Measurements from ENCODE around the gene PSD4.

PSD4 gene

GRCh38 chr2:113248997-113249770 is 75.4 kb downstream of the PSD4 start:
- TF ChIP-seq, protein P1, sequence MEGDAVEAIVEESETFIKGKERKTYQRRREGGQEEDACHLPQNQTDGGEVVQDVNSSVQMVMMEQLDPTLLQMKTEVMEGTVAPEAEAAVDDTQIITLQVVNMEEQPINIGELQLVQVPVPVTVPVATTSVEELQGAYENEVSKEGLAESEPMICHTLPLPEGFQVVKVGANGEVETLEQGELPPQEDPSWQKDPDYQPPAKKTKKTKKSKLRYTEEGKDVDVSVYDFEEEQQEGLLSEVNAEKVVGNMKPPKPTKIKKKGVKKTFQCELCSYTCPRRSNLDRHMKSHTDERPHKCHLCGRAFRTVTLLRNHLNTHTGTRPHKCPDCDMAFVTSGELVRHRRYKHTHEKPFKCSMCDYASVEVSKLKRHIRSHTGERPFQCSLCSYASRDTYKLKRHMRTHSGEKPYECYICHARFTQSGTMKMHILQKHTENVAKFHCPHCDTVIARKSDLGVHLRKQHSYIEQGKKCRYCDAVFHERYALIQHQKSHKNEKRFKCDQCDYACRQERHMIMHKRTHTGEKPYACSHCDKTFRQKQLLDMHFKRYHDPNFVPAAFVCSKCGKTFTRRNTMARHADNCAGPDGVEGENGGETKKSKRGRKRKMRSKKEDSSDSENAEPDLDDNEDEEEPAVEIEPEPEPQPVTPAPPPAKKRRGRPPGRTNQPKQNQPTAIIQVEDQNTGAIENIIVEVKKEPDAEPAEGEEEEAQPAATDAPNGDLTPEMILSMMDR (IDR thresholded peaks at IDR 0.05; ENCODE audit: poor library complexity, severe bottlenecking), result peak; percentile 97
- H3K36me3 ChIP-seq (ENCODE audit: low read depth), result no peaks in the 10 kb centered on the region
- peaks cover 16% of the 10 kb centered on the region for H3K4me1 ChIP-seq (ENCODE audit: insufficient read depth, poor library complexity, severe bottlenecking)
- no peak overlapping the region for H3K4me3 ChIP-seq (ENCODE audit: severe bottlenecking)
- H3K9me3 ChIP-seq (ENCODE audit: severe bottlenecking), result no peaks in the 10 kb centered on the region
- no peak overlapping the region for H3K27ac ChIP-seq (ENCODE audit: poor library complexity, severe bottlenecking)
- DNase-seq (ENCODE audit: low spot score) (no peak), ATAC-seq (ENCODE audit: low read depth) (peak; percentile 76)
- H3K27me3 ChIP-seq (ENCODE audit: insufficient read depth, poor library complexity, severe bottlenecking), result no peaks in the 10 kb centered on the region

GRCh38 chr2:113251118-113251517 is 77.3 kb downstream of the PSD4 start:
- DNase-seq (ENCODE audit: low spot score), result no peak
- TF ChIP-seq, protein P1 (IDR thresholded peaks at IDR 0.05; ENCODE audit: poor library complexity, severe bottlenecking), result no peak
- Histone ChIP-seq H3K27me3 (ENCODE audit: insufficient read depth, poor library complexity, severe bottlenecking) (no peaks in the 10 kb centered on the region), H3K9me3 (ENCODE audit: severe bottlenecking) (no peaks in the 10 kb centered on the region), H3K27ac (ENCODE audit: poor library complexity, severe bottlenecking) (no peak overlapping the region), H3K36me3 (ENCODE audit: low read depth) (no peaks in the 10 kb centered on the region), H3K4me1 (ENCODE audit: insufficient read depth, poor library complexity, severe bottlenecking) (peaks cover 16% of the 10 kb centered on the region), H3K4me3 (ENCODE audit: severe bottlenecking) (no peak overlapping the region)
- ATAC-seq (ENCODE audit: low read depth), result no peak

GRCh38 chr2:113252047-113252590 is 78.3 kb downstream of the PSD4 start:
- Histone ChIP-seq H3K4me1 (ENCODE audit: insufficient read depth, poor library complexity, severe bottlenecking) (peaks cover 16% of the 10 kb centered on the region), H3K9me3 (ENCODE audit: severe bottlenecking) (no peaks in the 10 kb centered on the region), H3K27ac (ENCODE audit: poor library complexity, severe bottlenecking) (no peak overlapping the region), H3K27me3 (ENCODE audit: insufficient read depth, poor library complexity, severe bottlenecking) (no peaks in the 10 kb centered on the region), H3K4me3 (ENCODE audit: severe bottlenecking) (no peak overlapping the region), H3K36me3 (ENCODE audit: low read depth) (no peaks in the 10 kb centered on the region)
- TF ChIP-seq, protein P1 (IDR thresholded peaks at IDR 0.05; ENCODE audit: poor library complexity, severe bottlenecking), result no peak
- no peak for ATAC-seq (ENCODE audit: low read depth)
- DNase-seq (ENCODE audit: low spot score), result no peak

GRCh38 chr2:113253453-113253852 is 79.7 kb downstream of the PSD4 start:
- H3K4me3 ChIP-seq (ENCODE audit: severe bottlenecking), result no peak overlapping the region
- peak; percentile 50; the same call in 2 of the 3 replicates for ATAC-seq (ENCODE audit: low read depth)
- H3K36me3 ChIP-seq (ENCODE audit: low read depth), result no peaks in the 10 kb centered on the region
- peaks cover 16% of the 10 kb centered on the region for H3K4me1 ChIP-seq (ENCODE audit: insufficient read depth, poor library complexity, severe bottlenecking)
- H3K27ac ChIP-seq (ENCODE audit: poor library complexity, severe bottlenecking), result peak overlapping the region; percentile 23
- no peaks in the 10 kb centered on the region for H3K27me3 ChIP-seq (ENCODE audit: insufficient read depth, poor library complexity, severe bottlenecking)
- H3K9me3 ChIP-seq (ENCODE audit: severe bottlenecking), result no peaks in the 10 kb centered on the region
- TF ChIP-seq, protein P1 (IDR thresholded peaks at IDR 0.05; ENCODE audit: poor library complexity, severe bottlenecking), result no peak
- DNase-seq (ENCODE audit: low spot score), result no peak

Measured in RWPE2 (cell line).